Subcutaneous abdominal adipose tissue (tissue), 5 donors: ENCODE data around the gene ARHGAP15.
A peak's percentile ranks its signal among the peaks of the same experiment; 100 is the strongest.

Experiments
- H3K27ac ChIP-seq: one replicate; pipeline ENCODE4 v1.7.0; 2013; ENCODE audit warnings: low read depth, mild to moderate bottlenecking, inconsistent platforms, low read length, moderate library complexity
- H3K27me3 ChIP-seq, 5 donors: one replicate each; pipeline ENCODE4 v1.7.0; 2013; ENCODE audit warnings: low read length in 5 of 5, inconsistent platforms in 1 of 5; ENCODE audit not compliant: control insufficient read depth in 5 of 5, insufficient read depth in 4 of 5
- H3K36me3 ChIP-seq, 5 donors: one replicate each; pipeline ENCODE4 v1.7.0; 2013; ENCODE audit warnings: low read length in 5 of 5; ENCODE audit not compliant: control insufficient read depth in 5 of 5, insufficient read depth in 5 of 5
- H3K4me1 ChIP-seq, 5 donors: one replicate each; pipeline ENCODE4 v1.7.0; 2013; ENCODE audit warnings: low read length in 5 of 5, mild to moderate bottlenecking in 3 of 5, moderate library complexity in 1 of 5; ENCODE audit not compliant: control insufficient read depth in 5 of 5, insufficient read depth in 5 of 5
- H3K4me3 ChIP-seq, 5 donors: one replicate each; pipeline ENCODE4 v1.7.0; 2013; ENCODE audit warnings: low read length in 5 of 5, low read depth in 1 of 5
- H3K9ac ChIP-seq, 5 donors: one replicate each; pipeline ENCODE4 v1.7.0; 2013; ENCODE audit warnings: low read length in 5 of 5, mild to moderate bottlenecking in 4 of 5, moderate library complexity in 3 of 5
- H3K9me3 ChIP-seq, 5 donors: one replicate each; pipeline ENCODE4 v1.7.0; 2013; ENCODE audit warnings: low read length in 5 of 5; ENCODE audit not compliant: control insufficient read depth in 5 of 5
- donor health status: healthy.
- donor health status: healthy.
- donor health status: healthy.
- donor health status: healthy.
- donor health status: healthy.

Gene ARHGAP15

DNA sequence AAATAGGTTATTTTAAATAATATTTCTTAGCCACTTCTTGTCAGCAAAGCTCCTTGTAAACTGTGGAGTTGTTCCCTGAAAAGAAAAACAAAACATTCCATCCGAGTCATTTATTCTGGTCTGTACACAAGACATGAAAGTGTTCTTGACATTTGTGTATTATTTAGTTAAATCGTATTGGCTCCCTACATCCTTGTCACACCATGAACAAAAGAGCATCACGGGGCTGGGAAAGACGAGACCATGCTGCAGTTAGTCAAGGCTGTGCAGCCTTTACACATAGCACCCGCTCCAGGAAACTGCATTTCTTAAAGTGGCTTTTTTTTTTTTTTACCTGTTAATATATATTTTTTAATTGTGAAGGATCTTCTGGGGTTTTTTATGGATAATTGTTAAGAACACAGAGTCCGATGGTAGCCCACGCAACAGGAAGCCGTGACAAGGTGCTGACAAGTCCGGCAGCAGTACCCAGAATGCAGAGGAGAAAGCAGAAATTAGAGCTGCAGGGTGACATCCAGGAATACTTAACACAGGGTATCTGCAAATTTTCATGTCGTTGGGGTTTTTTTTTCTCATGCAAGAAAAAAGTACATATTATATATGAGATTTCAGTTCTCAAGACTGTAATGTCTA lies 588.4 kb downstream of the ARHGAP15 start:
- Histone ChIP-seq H3K9ac (no peak overlapping the region), H3K36me3 (no peaks in the 10 kb centered on the region), H3K4me3 (peak overlapping the region in 1 of 5 donors; percentile 37), H3K27me3 (no peaks in the 10 kb centered on the region), H3K4me1 (peaks cover 0 to 11% (median 4%) of the 10 kb centered on the region in 5 donors), H3K27ac (no peak overlapping the region), H3K9me3 (no peaks in the 10 kb centered on the region)

GRCh38 chr2:143718745-143719144 lies 589.5 kb downstream of the ARHGAP15 start:
- Histone ChIP-seq H3K4me1 (peaks cover 0 to 11% (median 4%) of the 10 kb centered on the region in 5 donors), H3K27ac (no peak overlapping the region)

DNA sequence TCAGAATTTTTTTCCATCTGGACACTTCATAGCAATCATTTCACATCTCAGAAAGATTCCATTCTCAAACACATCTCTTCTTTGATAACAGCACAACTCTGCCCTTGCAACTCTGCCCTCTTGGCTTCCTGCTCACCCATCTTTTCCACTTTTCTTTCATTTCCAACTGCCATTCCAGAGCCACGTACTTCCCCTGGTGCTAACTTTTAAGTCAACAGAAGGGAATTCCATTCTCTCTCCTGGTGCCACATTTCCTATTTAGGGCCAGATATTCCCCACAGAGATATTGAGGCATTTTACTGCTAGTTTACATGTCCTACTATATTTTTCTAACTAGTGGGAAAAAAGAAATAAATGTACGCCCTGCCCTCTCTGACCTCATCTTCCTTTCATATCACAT lies 590.2 kb downstream of the ARHGAP15 start:
- H3K36me3 ChIP-seq, result no peaks in the 10 kb centered on the region
- H3K27me3 ChIP-seq, result no peaks in the 10 kb centered on the region
- no peak overlapping the region for H3K9ac ChIP-seq
- peaks cover 0 to 11% (median 4%) of the 10 kb centered on the region in 5 donors for H3K4me1 ChIP-seq
- H3K9me3 ChIP-seq, result no peaks in the 10 kb centered on the region
- H3K27ac ChIP-seq, result no peak overlapping the region
- H3K4me3 ChIP-seq, result no peak overlapping the region

More at GRCh38 chr2:143718745-143719144, 589.5 kb downstream of the ARHGAP15 start:
- Histone ChIP-seq H3K36me3 (no peaks in the 10 kb centered on the region), H3K9ac (no peak overlapping the region), H3K9me3 (no peaks in the 10 kb centered on the region), H3K27me3 (no peaks in the 10 kb centered on the region), H3K4me3 (no peak overlapping the region)

DNA sequence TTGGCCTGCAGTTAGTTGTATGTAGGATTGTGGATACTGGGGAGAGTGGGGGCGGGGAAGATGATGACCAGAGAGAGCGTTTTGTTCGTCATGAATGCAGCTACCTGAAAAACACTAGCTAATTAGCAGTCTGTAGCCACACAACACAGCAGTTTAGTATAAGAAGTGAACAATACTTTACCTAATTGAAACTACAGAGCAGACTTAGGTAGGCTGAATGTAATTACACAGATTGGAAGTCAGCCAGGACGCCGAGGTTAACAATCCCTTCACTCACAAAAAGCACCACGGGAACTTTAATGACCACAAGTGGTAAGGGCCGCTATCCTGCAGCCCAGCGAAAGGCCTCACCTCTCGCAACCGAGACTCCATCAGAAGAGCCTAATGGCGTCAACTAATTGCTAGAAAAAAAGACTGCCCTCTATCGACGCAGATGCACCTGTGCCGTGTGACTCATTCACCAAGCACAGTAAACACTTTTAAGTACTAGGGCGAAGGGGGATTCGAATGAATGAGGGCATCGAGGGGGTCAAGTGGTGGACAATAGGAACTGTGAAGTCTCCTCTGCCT lies 591.0 kb downstream of the ARHGAP15 start:
- no peaks in the 10 kb centered on the region for H3K36me3 ChIP-seq

GRCh38 chr2:143725400-143725799 lies 596.2 kb downstream of the ARHGAP15 start:
- Histone ChIP-seq H3K9ac (no peak overlapping the region), H3K4me1 (peaks cover 0 to 5% (median 0%) of the 10 kb centered on the region in 5 donors), H3K36me3 (no peaks in the 10 kb centered on the region), H3K4me3 (no peak overlapping the region), H3K9me3 (no peaks in the 10 kb centered on the region), H3K27ac (no peak overlapping the region), H3K27me3 (no peaks in the 10 kb centered on the region)

More for the DNA sequence above, 591.0 kb downstream of the ARHGAP15 start:
- peaks cover 0 to 11% (median 4%) of the 10 kb centered on the region in 5 donors for H3K4me1 ChIP-seq
- H3K27me3 ChIP-seq, result no peaks in the 10 kb centered on the region
- H3K27ac ChIP-seq, result no peak overlapping the region
- no peak overlapping the region for H3K9ac ChIP-seq
- no peaks in the 10 kb centered on the region for H3K9me3 ChIP-seq
- no peak overlapping the region for H3K4me3 ChIP-seq

- H3K36me3 ChIP-seq, result no peaks in the 10 kb centered on the region
- no peaks in the 10 kb centered on the region for H3K9me3 ChIP-seq
- H3K4me3 ChIP-seq, result no peak overlapping the region
- no peak overlapping the region for H3K9ac ChIP-seq
- no peak overlapping the region for H3K27ac ChIP-seq
- peaks cover 0 to 5% (median 0%) of the 10 kb centered on the region in 5 donors for H3K4me1 ChIP-seq
- H3K27me3 ChIP-seq, result no peaks in the 10 kb centered on the region
Measured at GRCh38 chr2:143726151-143726845, 597.1 kb downstream of the ARHGAP15 start.

GRCh38 chr2:143728498-143728897 lies 599.3 kb downstream of the ARHGAP15 start:
- no peaks in the 10 kb centered on the region for H3K9me3 ChIP-seq
- H3K36me3 ChIP-seq, result no peaks in the 10 kb centered on the region
- H3K27ac ChIP-seq, result no peak overlapping the region
- no peaks in the 10 kb centered on the region for H3K27me3 ChIP-seq
- peaks cover 0 to 5% (median 0%) of the 10 kb centered on the region in 5 donors for H3K4me1 ChIP-seq
- H3K9ac ChIP-seq, result no peak overlapping the region
- no peak overlapping the region for H3K4me3 ChIP-seq

DNA sequence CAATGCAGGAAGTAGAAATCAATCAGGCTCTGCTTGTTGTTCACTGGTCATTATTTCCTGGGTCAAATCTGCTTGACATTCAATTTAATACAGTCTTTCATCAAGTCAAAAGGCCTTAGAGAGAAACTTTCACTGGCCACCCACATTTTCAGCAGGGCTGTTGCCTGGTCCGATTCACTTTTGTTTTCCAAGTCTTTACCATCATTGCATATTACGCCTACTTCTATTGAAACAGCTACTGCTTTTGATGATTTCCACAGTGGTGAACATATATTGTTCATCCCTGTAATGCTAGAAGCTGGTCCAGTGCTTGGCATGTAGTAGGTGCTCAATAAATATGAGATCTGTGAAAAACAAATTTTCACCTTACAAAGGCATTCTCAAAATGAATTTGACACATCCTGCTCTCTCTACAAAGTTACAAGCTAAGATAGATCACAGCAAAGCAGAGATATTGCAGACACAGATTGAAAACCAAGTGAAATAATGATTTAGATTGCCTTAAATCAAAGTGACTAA lies 600.1 kb downstream of the ARHGAP15 start:
- no peaks in the 10 kb centered on the region for H3K36me3 ChIP-seq
- no peaks in the 10 kb centered on the region for H3K9me3 ChIP-seq
- no peak overlapping the region for H3K27ac ChIP-seq
- H3K9ac ChIP-seq, result no peak overlapping the region
- no peaks in the 10 kb centered on the region for H3K27me3 ChIP-seq
- no peak overlapping the region for H3K4me3 ChIP-seq
- peaks cover 0 to 5% (median 0%) of the 10 kb centered on the region in 5 donors for H3K4me1 ChIP-seq

- Histone ChIP-seq H3K27me3 (no peaks in the 10 kb centered on the region), H3K9ac (no peak overlapping the region), H3K9me3 (no peaks in the 10 kb centered on the region), H3K36me3 (no peaks in the 10 kb centered on the region), H3K4me1 (peaks cover 0 to 5% (median 0%) of the 10 kb centered on the region in 5 donors), H3K27ac (no peak overlapping the region), H3K4me3 (no peak overlapping the region)
Measured at GRCh38 chr2:143730155-143730952, 601.1 kb downstream of the ARHGAP15 start.
